Adrenal gland (tissue), 5 donors: ENCODE results near the gene NIP7.

ENCODE experiments used
- POLR2A ChIP-seq, 2 donors: fragments of 450-650 bp; IDR thresholded peaks; one replicate each; pipeline ENCODE4 v1.6.1; 2017; ENCODE audit warnings: antibody characterized with exemption in 2 of 2, mild to moderate bottlenecking in 2 of 2, moderate library complexity in 1 of 2
- TF ChIP-seq, protein P1 (sequence below), 6 experiments: fragments of 450-650 bp in 4 of 6; fragments of 200-600 bp in 2 of 6; sonication (generic) in 1 of 6; IDR thresholded peaks; 1 replicate in 5 of 6; 2 replicates in 1 of 6; pipeline versions ENCODE4 v1.5.1 to v1.8.0; 2016 to 2021; ENCODE audit warnings: antibody characterized with exemption in 6 of 6, mild to moderate bottlenecking in 2 of 6, moderate library complexity in 1 of 6
- donor health status: DM: no; HTN: no; CAD: no.

DNA sequence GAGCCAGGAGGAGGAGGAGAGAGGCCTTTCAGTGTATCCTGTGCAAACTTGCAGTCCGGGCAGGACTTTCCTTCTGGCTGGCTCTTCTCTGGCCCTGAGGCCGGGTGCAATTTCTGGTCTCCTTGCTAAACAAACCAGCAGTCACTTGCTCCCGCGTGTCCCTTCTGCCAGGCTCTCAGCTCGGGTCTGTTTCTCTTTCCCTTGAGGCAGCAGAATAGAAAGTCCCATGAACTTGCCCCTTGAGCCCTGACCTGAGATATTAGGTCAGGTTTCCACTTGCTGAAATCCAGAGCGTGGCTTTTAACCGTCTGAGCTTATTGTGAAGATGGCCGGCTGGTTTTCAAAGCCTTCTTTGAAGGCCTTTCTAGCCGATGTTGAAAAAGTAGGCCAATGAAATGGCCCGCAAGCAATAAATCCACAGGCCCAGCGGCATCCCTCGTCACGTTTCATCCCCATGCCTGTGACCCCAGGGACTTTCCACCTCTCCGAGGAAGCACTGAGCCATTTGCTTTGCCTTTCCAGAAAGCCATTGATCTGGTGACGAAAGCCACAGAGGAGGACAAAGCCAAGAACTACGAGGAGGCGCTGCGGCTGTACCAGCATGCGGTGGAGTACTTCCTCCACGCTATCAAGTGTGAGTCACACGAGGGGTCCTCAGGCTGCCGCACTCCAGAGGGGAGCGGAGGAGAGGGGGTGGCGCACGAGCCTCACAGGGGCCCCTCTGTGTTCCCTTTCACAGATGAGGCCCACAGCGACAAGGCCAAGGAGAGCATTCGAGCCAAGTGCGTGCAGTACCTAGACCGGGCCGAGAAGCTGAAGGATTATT is 23.9 kb upstream of the NIP7 start:
- TF ChIP-seq, protein P1, sequence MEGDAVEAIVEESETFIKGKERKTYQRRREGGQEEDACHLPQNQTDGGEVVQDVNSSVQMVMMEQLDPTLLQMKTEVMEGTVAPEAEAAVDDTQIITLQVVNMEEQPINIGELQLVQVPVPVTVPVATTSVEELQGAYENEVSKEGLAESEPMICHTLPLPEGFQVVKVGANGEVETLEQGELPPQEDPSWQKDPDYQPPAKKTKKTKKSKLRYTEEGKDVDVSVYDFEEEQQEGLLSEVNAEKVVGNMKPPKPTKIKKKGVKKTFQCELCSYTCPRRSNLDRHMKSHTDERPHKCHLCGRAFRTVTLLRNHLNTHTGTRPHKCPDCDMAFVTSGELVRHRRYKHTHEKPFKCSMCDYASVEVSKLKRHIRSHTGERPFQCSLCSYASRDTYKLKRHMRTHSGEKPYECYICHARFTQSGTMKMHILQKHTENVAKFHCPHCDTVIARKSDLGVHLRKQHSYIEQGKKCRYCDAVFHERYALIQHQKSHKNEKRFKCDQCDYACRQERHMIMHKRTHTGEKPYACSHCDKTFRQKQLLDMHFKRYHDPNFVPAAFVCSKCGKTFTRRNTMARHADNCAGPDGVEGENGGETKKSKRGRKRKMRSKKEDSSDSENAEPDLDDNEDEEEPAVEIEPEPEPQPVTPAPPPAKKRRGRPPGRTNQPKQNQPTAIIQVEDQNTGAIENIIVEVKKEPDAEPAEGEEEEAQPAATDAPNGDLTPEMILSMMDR (IDR thresholded peaks at IDR 0.05): no peak
- no peak for TF ChIP-seq POLR2A (IDR thresholded peaks at IDR 0.05)
